ENCODE measurements around the gene BANP. TPM values are rescaled to one million over a fixed set of nuclear protein-coding genes. Genes with fewer than 3 reads are reported as not detected.

BANP gene
- total RNA-seq, 1 donor from 2014 or later: 53.9 TPM

DNA sequence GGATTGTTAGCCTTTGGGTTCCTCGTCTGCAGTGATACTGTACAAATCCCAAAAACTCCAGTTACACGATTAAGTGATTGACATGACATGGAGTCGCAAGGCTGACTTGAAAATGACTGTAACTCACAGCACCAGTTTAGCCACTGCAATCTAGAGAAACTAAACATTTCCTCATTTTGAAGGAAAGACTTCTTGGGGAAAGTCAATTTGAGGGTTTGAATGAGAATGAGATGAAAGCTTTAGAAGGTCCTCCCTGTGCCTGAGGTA, 4.8 kb downstream of the BANP start:
- TF ChIP-seq CTCF (IDR thresholded peaks at IDR 0.05; ENCODE audit: unreplicated experiment): no peak
- H3K27me3 Mint-ChIP-seq: no peaks in the 10 kb centered on the region
- DNase-seq (ENCODE audit: low spot score, unreplicated experiment): no peak
- H3K4me1 Mint-ChIP-seq (ENCODE audit: low read depth): peaks cover 32% of the 10 kb centered on the region
- H3K9me3 Mint-ChIP-seq (ENCODE audit: low read depth): no peaks in the 10 kb centered on the region
- H3K27ac Mint-ChIP-seq: peak overlapping the region; percentile 81
- H3K4me3 Mint-ChIP-seq (ENCODE audit: low read depth): no peak overlapping the region
- H3K36me3 Mint-ChIP-seq (ENCODE audit: insufficient read depth): peaks cover 11% of the 10 kb centered on the region

DNA sequence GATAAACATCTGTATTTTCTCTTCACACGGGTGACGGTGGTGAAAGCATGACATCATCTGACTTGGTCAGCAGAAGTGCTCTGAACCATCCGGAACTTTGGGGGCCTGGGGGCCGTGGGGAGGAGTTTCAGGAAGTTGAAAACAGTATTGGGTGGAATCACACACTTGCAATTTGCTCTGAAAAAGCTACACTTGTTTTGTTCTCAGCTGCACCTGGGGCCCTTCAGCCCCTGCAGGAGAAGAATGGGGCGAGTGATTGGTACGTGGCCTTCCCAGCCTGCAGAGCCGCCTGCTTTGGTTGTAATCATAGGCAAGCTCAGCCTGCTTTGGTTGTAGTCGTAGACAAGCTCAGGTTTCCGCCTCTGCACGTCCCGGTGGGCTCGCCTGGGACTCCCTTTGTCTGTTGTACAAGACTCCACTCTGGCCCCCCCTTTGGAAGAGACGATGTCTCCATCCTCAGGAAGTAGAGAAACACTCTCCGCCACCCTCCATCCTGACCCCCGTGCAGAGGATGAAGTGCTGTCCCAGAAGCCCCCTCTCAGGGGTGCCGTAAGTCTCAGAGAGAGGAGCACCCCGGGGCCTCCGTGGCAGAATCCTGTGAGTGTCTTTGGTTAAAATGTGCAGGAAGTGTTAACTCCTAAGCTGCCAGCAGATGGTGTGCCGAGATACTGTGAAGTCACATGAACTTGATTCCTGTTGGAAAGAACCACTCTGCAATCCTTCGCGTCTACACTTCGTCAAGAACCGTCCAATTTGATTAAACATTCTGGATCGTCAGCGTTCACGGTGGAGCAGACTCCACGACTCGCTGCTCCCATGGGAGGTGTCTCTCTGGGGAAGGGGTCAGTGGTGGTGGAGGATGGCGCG, 5.4 kb downstream of the BANP start:
- Mint-ChIP-seq H3K36me3 (ENCODE audit: insufficient read depth) (peaks cover 11% of the 10 kb centered on the region), H3K9me3 (ENCODE audit: low read depth) (no peaks in the 10 kb centered on the region), H3K27me3 (no peaks in the 10 kb centered on the region), H3K4me3 (ENCODE audit: low read depth) (no peak overlapping the region), H3K27ac (peak overlapping the region; percentile 81), H3K4me1 (ENCODE audit: low read depth) (peaks cover 34% of the 10 kb centered on the region)
- TF ChIP-seq CTCF (IDR thresholded peaks at IDR 0.05; ENCODE audit: unreplicated experiment): no peak
- DNase-seq (ENCODE audit: low spot score, unreplicated experiment): no peak

DNA sequence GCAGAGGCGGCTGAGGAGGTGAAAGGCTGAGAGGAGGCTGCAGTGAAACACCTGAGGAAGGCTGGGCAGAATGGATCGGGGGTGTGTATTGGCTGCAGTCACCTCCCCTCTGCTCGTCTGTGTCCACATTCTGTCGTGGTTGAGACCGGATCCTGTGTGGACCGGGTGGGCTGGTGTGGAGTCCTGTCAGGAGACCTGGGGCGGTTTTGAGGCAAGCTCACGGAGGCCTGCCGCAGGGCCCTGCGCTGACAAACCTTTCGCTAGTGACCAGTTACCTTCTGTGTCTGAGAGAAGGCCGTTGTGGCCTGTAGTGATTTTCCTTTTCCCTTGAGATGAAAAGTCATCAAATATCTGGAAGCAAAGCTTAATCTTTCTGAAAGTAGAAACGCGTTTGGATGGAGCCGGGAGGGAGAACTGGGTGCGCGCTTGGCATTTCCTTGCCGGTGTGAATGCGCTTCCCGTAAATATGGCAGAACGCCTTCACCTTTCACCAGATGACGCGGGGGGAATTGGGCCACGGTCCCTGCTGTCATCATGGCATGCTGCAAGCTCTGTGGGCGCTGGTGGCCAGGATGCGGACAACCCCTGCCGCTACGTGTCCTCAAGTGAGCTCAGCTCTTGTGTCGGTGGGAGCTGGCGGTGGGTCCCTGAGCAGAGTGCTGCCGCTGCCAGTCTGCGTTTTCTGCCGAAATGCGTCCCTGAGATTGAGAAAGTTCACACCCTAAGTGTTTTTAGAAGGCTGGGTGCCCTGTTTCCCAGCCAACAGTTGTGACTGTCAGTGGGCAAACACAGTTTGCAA, 6.3 kb downstream of the BANP start:
- Mint-ChIP-seq H3K36me3 (ENCODE audit: insufficient read depth) (peaks cover 8% of the 10 kb centered on the region), H3K27me3 (no peaks in the 10 kb centered on the region), H3K9me3 (ENCODE audit: low read depth) (no peaks in the 10 kb centered on the region), H3K4me1 (ENCODE audit: low read depth) (peaks cover 29% of the 10 kb centered on the region), H3K4me3 (ENCODE audit: low read depth) (no peak overlapping the region), H3K27ac (no peak overlapping the region)
- no peak for DNase-seq (ENCODE audit: low spot score, unreplicated experiment)
- TF ChIP-seq CTCF (IDR thresholded peaks at IDR 0.05; ENCODE audit: unreplicated experiment): no peak

DNA sequence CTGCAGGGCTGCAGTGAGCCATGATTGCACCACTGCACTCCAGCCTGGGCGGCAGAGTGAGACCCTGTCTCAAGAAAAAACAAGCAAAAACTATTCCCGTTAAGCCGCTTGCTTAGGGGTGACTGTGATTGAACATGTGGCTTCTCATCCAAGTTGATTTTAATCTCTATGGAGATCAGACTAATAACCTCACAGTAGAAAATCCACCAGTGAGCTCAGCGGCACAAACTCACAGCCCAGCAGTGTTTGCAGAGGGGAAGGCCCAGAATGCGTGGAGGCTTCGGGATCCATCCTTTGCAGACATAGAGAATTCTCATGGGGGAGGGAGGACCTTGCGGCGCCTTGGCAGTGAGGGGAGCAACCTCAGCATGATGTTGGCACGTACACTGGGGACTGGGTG, 7.4 kb downstream of the BANP start:
- TF ChIP-seq CTCF (IDR thresholded peaks at IDR 0.05; ENCODE audit: unreplicated experiment): no peak
- Mint-ChIP-seq H3K36me3 (ENCODE audit: insufficient read depth) (peaks cover 8% of the 10 kb centered on the region), H3K27ac (no peak overlapping the region), H3K4me1 (ENCODE audit: low read depth) (peaks cover 24% of the 10 kb centered on the region), H3K9me3 (ENCODE audit: low read depth) (no peaks in the 10 kb centered on the region), H3K27me3 (no peaks in the 10 kb centered on the region), H3K4me3 (ENCODE audit: low read depth) (no peak overlapping the region)
- DNase-seq (ENCODE audit: low spot score, unreplicated experiment): no peak

GRCh38 chr16:87959391-87959990, 8.3 kb downstream of the BANP start:
- DNase-seq (ENCODE audit: low spot score, unreplicated experiment): no peak
- no peak for TF ChIP-seq CTCF (IDR thresholded peaks at IDR 0.05; ENCODE audit: unreplicated experiment)
- Mint-ChIP-seq H3K4me3 (ENCODE audit: low read depth) (no peak overlapping the region), H3K27me3 (no peaks in the 10 kb centered on the region), H3K9me3 (ENCODE audit: low read depth) (no peaks in the 10 kb centered on the region), H3K36me3 (ENCODE audit: insufficient read depth) (peaks cover 8% of the 10 kb centered on the region), H3K27ac (peak overlapping the region; percentile 30), H3K4me1 (ENCODE audit: low read depth) (peaks cover 19% of the 10 kb centered on the region)

All from progenitor cell of endocrine pancreas (in vitro differentiated cells).